HCT116 (cell line): ENCODE data around the gene DENND4A.

Source experiments
- CTCF ChIP-seq, 3 experiments: fragments of 200-600 bp in 1 of 3; sonication (generic) in 1 of 3; IDR thresholded peaks in 2 of 3; conservative IDR thresholded peaks in 1 of 3; 2 replicates each; pipeline ENCODE4 v1.5.1; 2012 to 2017; ENCODE audit warnings: low read depth in 2 of 3, low read length in 2 of 3, antibody characterized with exemption in 1 of 3, borderline replicate concordance in 1 of 3, control low read depth in 1 of 3, mild to moderate bottlenecking in 1 of 3, mixed read lengths in 1 of 3, mixed run types in 1 of 3, moderate library complexity in 1 of 3; ENCODE audit not compliant: insufficient read depth in 1 of 3
- EGR1 ChIP-seq: IDR thresholded peaks from 2 replicates; pipeline ENCODE4 v1.6.1; 2012; ENCODE audit warnings: low read depth
- ELF1 ChIP-seq: IDR thresholded peaks from 2 replicates; pipeline ENCODE4 v1.6.1; 2012; ENCODE audit warnings: low read depth, borderline replicate concordance
- EZH2 ChIP-seq: fragments of 200-600 bp; sonication (generic); IDR thresholded peaks from 2 replicates; pipeline ENCODE4 v1.6.1; 2017; ENCODE audit warnings: antibody characterized with exemption, mixed run types
- MAX ChIP-seq: IDR thresholded peaks from 2 replicates; pipeline ENCODE4 v1.6.1; 2012
- POLR2A ChIP-seq: IDR thresholded peaks from 2 replicates; pipeline ENCODE4 v1.7.0; 2011; ENCODE audit warnings: borderline replicate concordance; ENCODE audit not compliant: insufficient read depth, insufficient read length; ENCODE audit errors: extremely low read depth
- TCF7L2 ChIP-seq: IDR thresholded peaks from 2 replicates; pipeline ENCODE4 v1.7.0; 2011; ENCODE audit warnings: borderline replicate concordance, inconsistent platforms; ENCODE audit not compliant: insufficient read depth, insufficient read length; ENCODE audit errors: extremely low read depth

GRCh38 chr15:65752151-65752700 is 39.9 kb downstream of the DENND4A start:
- TF ChIP-seq TCF7L2, result no peak
- no peak for TF ChIP-seq POLR2A
- TF ChIP-seq CTCF (IDR thresholded peaks at IDR 0.05 in 2 of 3, conservative IDR thresholded peaks at IDR 0.05 in 1 of 3; ENCODE audit: borderline replicate concordance in 1 of 3, insufficient read depth in 1 of 3, low read depth in 2 of 3, low read length in 2 of 3), result no peak
- TF ChIP-seq EGR1, result no peak
- no peak for TF ChIP-seq EZH2
- no peak for TF ChIP-seq MAX
- TF ChIP-seq ELF1, result no peak
